ENCODE measurements around the gene CDH18. TPM values are rescaled to one million over a fixed set of nuclear protein-coding genes. Genes with fewer than 3 reads are reported as not detected.

Gene CDH18
- total RNA-seq, 1 experiment from 2014 or later: 7.0 TPM

DNA sequence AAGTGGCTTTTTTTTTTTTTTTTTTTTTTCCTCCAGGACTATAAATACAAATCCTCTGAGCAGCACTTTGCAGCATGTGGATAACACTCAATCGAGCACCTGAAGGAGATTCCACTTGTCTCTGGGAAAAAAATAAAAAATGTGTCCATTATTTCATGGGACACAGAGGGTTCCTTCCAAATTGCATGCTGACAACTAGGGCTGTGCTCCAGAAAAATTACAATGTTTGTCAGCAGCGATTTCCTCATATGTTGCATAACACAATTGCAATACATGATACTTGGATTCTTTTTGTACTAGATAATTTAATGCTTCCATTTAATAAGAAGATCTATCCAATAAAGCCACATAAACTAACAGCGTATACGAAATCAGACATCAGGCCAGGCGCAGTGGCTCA is 84.4 kb downstream of the CDH18 start:
- in situ Hi-C loops (cut with HindIII; ENCODE audit: low pct_unique_long_range_greater_than_20kb, low sequenced_read_pairs) (no loop called here), intact Hi-C loops (cut with micrococcal nuclease; ENCODE audit: unreplicated experiment) (no loop called here)
- DNase-seq (ENCODE audit: low read depth, low spot score) (no peak), ATAC-seq (no peak)
- no peaks in the 10 kb centered on the region for H3K9me3 ChIP-seq (ENCODE audit: control insufficient read depth, insufficient read depth, low read depth, low read length)
- TF ChIP-seq, protein P1, sequence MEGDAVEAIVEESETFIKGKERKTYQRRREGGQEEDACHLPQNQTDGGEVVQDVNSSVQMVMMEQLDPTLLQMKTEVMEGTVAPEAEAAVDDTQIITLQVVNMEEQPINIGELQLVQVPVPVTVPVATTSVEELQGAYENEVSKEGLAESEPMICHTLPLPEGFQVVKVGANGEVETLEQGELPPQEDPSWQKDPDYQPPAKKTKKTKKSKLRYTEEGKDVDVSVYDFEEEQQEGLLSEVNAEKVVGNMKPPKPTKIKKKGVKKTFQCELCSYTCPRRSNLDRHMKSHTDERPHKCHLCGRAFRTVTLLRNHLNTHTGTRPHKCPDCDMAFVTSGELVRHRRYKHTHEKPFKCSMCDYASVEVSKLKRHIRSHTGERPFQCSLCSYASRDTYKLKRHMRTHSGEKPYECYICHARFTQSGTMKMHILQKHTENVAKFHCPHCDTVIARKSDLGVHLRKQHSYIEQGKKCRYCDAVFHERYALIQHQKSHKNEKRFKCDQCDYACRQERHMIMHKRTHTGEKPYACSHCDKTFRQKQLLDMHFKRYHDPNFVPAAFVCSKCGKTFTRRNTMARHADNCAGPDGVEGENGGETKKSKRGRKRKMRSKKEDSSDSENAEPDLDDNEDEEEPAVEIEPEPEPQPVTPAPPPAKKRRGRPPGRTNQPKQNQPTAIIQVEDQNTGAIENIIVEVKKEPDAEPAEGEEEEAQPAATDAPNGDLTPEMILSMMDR (IDR thresholded peaks at IDR 0.05): no peak
- TF ChIP-seq, protein P2, sequence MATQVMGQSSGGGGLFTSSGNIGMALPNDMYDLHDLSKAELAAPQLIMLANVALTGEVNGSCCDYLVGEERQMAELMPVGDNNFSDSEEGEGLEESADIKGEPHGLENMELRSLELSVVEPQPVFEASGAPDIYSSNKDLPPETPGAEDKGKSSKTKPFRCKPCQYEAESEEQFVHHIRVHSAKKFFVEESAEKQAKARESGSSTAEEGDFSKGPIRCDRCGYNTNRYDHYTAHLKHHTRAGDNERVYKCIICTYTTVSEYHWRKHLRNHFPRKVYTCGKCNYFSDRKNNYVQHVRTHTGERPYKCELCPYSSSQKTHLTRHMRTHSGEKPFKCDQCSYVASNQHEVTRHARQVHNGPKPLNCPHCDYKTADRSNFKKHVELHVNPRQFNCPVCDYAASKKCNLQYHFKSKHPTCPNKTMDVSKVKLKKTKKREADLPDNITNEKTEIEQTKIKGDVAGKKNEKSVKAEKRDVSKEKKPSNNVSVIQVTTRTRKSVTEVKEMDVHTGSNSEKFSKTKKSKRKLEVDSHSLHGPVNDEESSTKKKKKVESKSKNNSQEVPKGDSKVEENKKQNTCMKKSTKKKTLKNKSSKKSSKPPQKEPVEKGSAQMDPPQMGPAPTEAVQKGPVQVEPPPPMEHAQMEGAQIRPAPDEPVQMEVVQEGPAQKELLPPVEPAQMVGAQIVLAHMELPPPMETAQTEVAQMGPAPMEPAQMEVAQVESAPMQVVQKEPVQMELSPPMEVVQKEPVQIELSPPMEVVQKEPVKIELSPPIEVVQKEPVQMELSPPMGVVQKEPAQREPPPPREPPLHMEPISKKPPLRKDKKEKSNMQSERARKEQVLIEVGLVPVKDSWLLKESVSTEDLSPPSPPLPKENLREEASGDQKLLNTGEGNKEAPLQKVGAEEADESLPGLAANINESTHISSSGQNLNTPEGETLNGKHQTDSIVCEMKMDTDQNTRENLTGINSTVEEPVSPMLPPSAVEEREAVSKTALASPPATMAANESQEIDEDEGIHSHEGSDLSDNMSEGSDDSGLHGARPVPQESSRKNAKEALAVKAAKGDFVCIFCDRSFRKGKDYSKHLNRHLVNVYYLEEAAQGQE (IDR thresholded peaks at IDR 0.05; ENCODE audit: insufficient read depth in 1 of 2, low read depth in 2 of 2, low read length in 1 of 2): no peak
- TF ChIP-seq TCF7L2 (IDR thresholded peaks at IDR 0.05; ENCODE audit: low read depth, low read length) (no peak), POLR2AphosphoS5 (IDR thresholded peaks at IDR 0.05; ENCODE audit: low read depth, low read length) (no peak), SIN3A (IDR thresholded peaks at IDR 0.05; ENCODE audit: borderline replicate concordance, insufficient read depth, low read depth, low read length) (no peak)
- BruUV-seq (replicated peaks): no TSS peak
- no peak overlapping the region for H3K4me3 ChIP-seq (ENCODE audit: low read depth in 2 of 2, low read length in 2 of 2)
- no peak overlapping the region for H3K27ac ChIP-seq (ENCODE audit: low read length)
- no peaks in the 10 kb centered on the region; the same call in 1 of the 2 replicates for H3K36me3 ChIP-seq (ENCODE audit: control insufficient read depth, insufficient read depth, low read length)
- H3K27me3 ChIP-seq (ENCODE audit: control insufficient read depth, insufficient read depth, low read length): no peaks in the 10 kb centered on the region
- CTCF ChIA-PET: no interaction called here
- POLR2A ChIA-PET: no interaction called here
- no peaks in the 10 kb centered on the region; the same call in 1 of the 2 replicates for H3K4me1 ChIP-seq (ENCODE audit: control insufficient read depth, insufficient read depth, low read length)

DNA sequence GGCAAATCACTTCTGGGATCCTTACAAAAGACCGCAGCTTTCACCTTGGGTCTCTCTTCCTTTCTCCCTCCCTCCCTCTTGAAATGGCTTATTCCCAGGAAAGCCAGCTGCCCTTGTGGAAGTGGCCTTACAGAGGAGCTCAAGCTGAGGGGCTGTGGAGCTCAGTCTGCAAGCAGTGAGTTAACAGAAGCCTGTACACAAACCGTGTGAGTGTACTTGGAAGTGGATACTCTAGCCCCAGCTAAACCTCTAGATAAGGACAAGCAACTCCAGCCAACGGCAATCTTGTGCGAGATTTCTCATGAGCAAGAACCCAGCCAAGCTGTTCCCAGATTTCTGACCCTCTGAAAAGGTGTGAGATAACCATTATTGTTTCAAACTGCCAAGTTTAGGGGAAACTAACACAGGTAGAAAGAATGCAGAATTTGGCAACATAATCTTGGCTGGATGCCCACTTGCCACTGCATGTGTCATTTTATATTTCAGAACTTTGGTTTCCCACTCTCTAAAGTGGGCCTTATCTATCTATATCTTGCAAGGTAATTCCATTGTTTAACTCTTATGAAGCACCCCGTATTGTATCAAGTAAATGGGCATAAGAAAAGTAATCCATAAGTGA is 85.6 kb downstream of the CDH18 start:
- ATAC-seq (peak; percentile 71), DNase-seq (ENCODE audit: low read depth, low spot score) (no peak)
- intact Hi-C loops (cut with micrococcal nuclease; ENCODE audit: unreplicated experiment): no loop called here
- H3K4me1 ChIP-seq (ENCODE audit: control insufficient read depth, insufficient read depth, low read length): no peaks in the 10 kb centered on the region; the same call in 1 of the 2 replicates
- in situ Hi-C loops (cut with HindIII; ENCODE audit: low pct_unique_long_range_greater_than_20kb, low sequenced_read_pairs): no loop called here
- POLR2A ChIA-PET: interaction anchor here (0.6 to 0.7 kb wide), 2 partner anchors 24 to 384 kb away, joined by 3 to 4 read pairs; no protein-coding TSS in a partner anchor
- TF ChIP-seq TCF7L2 (IDR thresholded peaks at IDR 0.05; ENCODE audit: low read depth, low read length) (no peak), POLR2AphosphoS5 (IDR thresholded peaks at IDR 0.05; ENCODE audit: low read depth, low read length) (no peak), SIN3A (IDR thresholded peaks at IDR 0.05; ENCODE audit: borderline replicate concordance, insufficient read depth, low read depth, low read length) (no peak)
- TF ChIP-seq, protein P2 (IDR thresholded peaks at IDR 0.05; ENCODE audit: insufficient read depth in 1 of 2, low read depth in 2 of 2, low read length in 1 of 2): no peak
- TF ChIP-seq, protein P1 (IDR thresholded peaks at IDR 0.05): no peak
- no peaks in the 10 kb centered on the region for H3K27me3 ChIP-seq (ENCODE audit: control insufficient read depth, insufficient read depth, low read length)
- CTCF ChIA-PET: no interaction called here
- no peak overlapping the region for H3K4me3 ChIP-seq (ENCODE audit: low read depth in 2 of 2, low read length in 2 of 2)
- H3K36me3 ChIP-seq (ENCODE audit: control insufficient read depth, insufficient read depth, low read length): no peaks in the 10 kb centered on the region; the same call in 1 of the 2 replicates
- peak overlapping the region; percentile 48 for H3K27ac ChIP-seq (ENCODE audit: low read length)
- H3K9me3 ChIP-seq (ENCODE audit: control insufficient read depth, insufficient read depth, low read depth, low read length): no peaks in the 10 kb centered on the region
- no TSS peak for BruUV-seq (replicated peaks)

All from Panc1 (cell line).